ENCODE data around the gene ALDOA. TPM values are rescaled to one million over a fixed set of nuclear protein-coding genes. Genes with fewer than 3 reads are reported as not detected.

The ALDOA gene
- total RNA-seq, 1 donor: 792 TPM

DNA sequence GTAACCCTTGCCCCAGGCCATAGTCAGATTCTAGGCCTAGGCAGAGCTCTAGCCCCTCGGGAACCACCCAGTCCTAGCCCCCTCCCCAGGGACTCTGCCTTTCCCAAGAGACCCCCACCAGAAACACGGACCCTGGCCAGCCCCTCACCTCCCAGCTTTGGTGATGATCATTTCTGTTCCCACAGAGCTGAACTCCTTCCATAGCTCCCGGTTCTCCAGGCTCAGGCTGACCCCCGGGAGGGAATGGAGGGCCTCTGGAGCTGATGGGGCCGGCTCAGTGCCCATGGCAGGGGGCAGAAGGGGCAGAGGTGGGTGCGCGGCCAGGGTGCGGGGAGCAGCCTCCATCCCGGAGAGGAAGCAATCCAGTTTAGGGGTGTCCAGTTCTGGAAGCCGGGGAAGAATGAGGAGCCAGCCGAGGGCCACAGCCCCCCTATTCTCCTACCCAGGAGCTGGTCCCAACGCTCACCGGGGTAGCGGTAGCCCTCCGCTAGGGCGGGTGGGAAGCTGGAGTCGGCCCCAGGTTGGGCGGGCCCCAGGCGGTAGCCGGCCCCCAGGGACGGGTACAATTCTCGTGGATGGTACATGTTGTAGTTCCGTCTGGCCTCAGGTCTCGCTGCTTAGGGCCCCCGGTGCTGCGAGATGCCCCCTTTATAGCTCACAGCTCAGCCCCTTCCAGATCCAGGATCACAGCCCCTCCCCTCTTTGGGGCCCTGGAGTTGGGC, 25.2 kb downstream of the ALDOA start:
- TF ChIP-seq CTCF (IDR thresholded peaks at IDR 0.05; ENCODE audit: insufficient read depth, low read length): no peak
- no peak for DNase-seq (ENCODE audit: low read depth)
- no peak overlapping the region for H3K4me3 ChIP-seq (ENCODE audit: low read depth, low read length)

- peak; percentile 71 for TF ChIP-seq CTCF (IDR thresholded peaks at IDR 0.05; ENCODE audit: insufficient read depth, low read length)
Measured at GRCh38 chr16:30091474-30092372, 26.2 kb downstream of the ALDOA start, which contains the start of gene TBX6. TSS of gene TBX6 (minus strand) at chr16:30091924. CDS start at chr16:30091193, 731 bp downstream.

GRCh38 chr16:30092373-30093010, 26.9 kb downstream of the ALDOA start:
- peak; percentile 58 for DNase-seq (ENCODE audit: low read depth)
- TF ChIP-seq CTCF (IDR thresholded peaks at IDR 0.05; ENCODE audit: insufficient read depth, low read length): peak; percentile 62
- H3K4me3 ChIP-seq (ENCODE audit: low read depth, low read length): peak overlapping the region; percentile 56

More at GRCh38 chr16:30091474-30092372, 26.2 kb downstream of the ALDOA start, which contains the start of gene TBX6:
- peak within 1 kb of the TSS; percentile 57 for H3K4me3 ChIP-seq (ENCODE audit: low read depth, low read length)
- DNase-seq (ENCODE audit: low read depth): peak; percentile 80

DNA sequence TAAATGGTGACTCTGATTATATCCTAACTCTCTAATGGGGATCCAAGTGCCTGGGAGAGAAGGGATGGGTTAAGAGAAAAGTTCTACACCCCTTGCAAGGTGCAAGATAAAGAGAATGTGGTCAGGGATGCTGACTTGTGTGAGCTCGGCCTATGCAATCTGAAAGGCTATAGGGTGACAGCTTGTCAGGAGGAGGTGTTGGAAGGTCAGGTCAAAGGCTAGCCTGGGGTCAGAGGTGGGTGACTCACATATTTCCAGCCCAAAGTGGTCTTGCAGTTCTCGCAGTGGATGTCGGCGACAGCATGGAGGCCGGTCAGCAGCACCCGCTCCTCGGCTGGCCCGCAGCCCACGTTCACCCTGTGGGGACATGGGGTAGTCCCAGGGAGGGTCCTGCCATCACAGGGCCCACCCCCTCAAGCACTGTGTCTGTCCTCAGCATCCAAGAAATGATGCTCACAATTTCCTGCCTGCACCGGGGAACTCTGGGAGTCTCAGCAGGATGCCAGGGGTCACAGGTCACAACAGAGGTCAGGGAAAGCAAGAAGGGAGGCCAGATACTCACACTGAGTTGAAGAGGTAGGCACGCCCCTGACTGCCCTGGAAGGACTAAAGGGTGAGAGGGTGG, 29.1 kb downstream of the ALDOA start:
- DNase-seq (ENCODE audit: low read depth): no peak
- no peak for TF ChIP-seq CTCF (IDR thresholded peaks at IDR 0.05; ENCODE audit: insufficient read depth, low read length)
- H3K4me3 ChIP-seq (ENCODE audit: low read depth, low read length): peak overlapping the region; percentile 85

DNA sequence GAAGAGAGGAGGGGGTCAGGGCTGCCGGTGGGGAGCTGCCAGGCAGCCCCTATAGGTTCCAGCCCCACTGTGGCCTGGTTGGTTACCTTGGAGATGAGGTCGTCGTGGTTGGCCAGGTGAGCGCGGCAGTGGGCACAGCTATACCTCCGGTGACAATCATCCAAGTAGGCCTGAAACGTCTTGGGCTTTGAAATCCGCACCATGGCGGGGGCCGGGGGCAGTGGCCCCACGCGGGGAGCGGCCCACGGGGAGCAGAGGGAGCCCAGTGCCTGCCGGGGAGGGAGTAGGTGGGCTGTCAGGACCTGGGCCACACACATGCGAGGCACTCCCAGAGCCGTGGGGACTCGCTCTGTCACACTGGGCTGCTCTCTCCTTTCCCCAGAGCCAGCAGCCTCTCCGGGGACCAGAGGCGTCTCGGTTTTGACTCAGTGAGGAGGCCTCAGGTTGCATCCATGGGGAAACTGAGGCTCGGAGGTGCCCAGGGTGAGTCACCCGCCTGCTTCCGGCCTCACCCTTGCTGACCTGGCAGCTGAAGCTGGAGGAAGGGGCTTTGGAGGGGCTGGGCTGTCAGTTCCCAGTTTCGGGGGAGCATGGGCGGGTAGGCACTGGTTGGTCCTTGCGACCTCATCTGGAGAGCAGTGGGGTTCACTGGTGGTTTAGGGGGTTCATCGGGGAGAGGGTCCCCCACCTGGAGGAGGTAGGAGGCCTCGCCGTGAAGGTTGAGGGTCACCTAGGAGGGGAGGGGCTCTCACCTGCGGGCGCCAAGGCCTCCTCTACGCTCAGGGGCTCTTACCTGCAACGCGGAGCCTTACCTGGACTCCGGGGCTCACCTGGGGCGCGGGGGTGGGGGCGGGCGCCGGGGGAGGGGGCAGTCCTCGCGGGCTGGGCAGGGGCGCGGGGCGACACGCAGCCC, 29.9 kb downstream of the ALDOA start:
- TF ChIP-seq CTCF (IDR thresholded peaks at IDR 0.05; ENCODE audit: insufficient read depth, low read length): no peak
- peak overlapping the region; percentile 85 for H3K4me3 ChIP-seq (ENCODE audit: low read depth, low read length)
- no peak for DNase-seq (ENCODE audit: low read depth)
